Nephron (organoid): ENCODE results near the gene YBEY.

ENCODE experiments used
- H3K27ac Mint-ChIP-seq, 3 experiments: 2 replicates each; pipeline ENCODE4 v1.8.0; 2020; ENCODE audit warnings: mixed read lengths in 3 of 3, mild to moderate bottlenecking in 2 of 3, moderate library complexity in 1 of 3
- H3K27me3 Mint-ChIP-seq: 2 replicates; pipeline ENCODE4 v1.8.0; 2021; ENCODE audit warnings: low read depth, mild to moderate bottlenecking, moderate library complexity, mixed read lengths
- H3K36me3 Mint-ChIP-seq: 2 replicates; pipeline ENCODE4 v1.8.0; 2020; ENCODE audit warnings: low read depth, mixed read lengths
- H3K4me1 Mint-ChIP-seq: 2 replicates; pipeline ENCODE4 v1.8.0; 2020; ENCODE audit warnings: mixed read lengths
- H3K4me3 Mint-ChIP-seq, 3 experiments: 2 replicates each; pipeline ENCODE4 v1.8.0; 2020; ENCODE audit warnings: mild to moderate bottlenecking in 3 of 3, mixed read lengths in 3 of 3, moderate library complexity in 2 of 3
- H3K9me3 Mint-ChIP-seq: 2 replicates; pipeline ENCODE4 v1.8.0; 2020; ENCODE audit warnings: mixed read lengths
- TF ChIP-seq, protein P1 (sequence below), 3 experiments: fragments of 200-600 bp; sonication (generic); IDR thresholded peaks; one replicate each; pipeline ENCODE4 v1.5.0; 2021; ENCODE audit warnings: antibody characterized with exemption in 3 of 3; ENCODE audit not compliant: unreplicated experiment in 3 of 3

YBEY gene

DNA sequence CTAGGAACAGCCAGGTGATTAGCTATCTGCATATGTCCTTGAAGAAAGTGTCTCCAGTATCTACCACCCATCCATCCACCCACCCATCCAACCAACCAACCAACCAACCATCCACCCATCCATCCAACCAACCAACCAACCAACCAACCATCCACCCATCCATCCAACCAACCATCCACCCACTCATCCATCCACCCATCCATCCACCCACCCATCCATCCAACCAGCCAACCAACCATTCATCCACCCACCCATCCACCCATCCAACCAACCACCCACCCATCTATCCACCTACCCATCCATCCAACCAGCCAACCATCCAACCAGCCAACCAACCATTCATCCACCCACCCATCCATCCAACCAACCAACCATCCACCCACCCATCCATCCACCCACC is 25.4 kb downstream of the YBEY start:
- Mint-ChIP-seq H3K4me3 (no peak overlapping the region), H3K27me3 (no peaks in the 10 kb centered on the region), H3K27ac (no peak overlapping the region), H3K36me3 (peaks cover 31% of the 10 kb centered on the region), H3K4me1 (no peaks in the 10 kb centered on the region), H3K9me3 (no peaks in the 10 kb centered on the region)
- TF ChIP-seq, protein P1, sequence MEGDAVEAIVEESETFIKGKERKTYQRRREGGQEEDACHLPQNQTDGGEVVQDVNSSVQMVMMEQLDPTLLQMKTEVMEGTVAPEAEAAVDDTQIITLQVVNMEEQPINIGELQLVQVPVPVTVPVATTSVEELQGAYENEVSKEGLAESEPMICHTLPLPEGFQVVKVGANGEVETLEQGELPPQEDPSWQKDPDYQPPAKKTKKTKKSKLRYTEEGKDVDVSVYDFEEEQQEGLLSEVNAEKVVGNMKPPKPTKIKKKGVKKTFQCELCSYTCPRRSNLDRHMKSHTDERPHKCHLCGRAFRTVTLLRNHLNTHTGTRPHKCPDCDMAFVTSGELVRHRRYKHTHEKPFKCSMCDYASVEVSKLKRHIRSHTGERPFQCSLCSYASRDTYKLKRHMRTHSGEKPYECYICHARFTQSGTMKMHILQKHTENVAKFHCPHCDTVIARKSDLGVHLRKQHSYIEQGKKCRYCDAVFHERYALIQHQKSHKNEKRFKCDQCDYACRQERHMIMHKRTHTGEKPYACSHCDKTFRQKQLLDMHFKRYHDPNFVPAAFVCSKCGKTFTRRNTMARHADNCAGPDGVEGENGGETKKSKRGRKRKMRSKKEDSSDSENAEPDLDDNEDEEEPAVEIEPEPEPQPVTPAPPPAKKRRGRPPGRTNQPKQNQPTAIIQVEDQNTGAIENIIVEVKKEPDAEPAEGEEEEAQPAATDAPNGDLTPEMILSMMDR (IDR thresholded peaks at IDR 0.05; ENCODE audit: unreplicated experiment in 3 of 3), result no peak

- Mint-ChIP-seq H3K4me3 (no peak overlapping the region), H3K27ac (no peak overlapping the region), H3K4me1 (no peaks in the 10 kb centered on the region), H3K36me3 (peaks cover 23% of the 10 kb centered on the region), H3K27me3 (no peaks in the 10 kb centered on the region), H3K9me3 (no peaks in the 10 kb centered on the region)
- TF ChIP-seq, protein P1 (IDR thresholded peaks at IDR 0.05; ENCODE audit: unreplicated experiment in 3 of 3), result no peak
These were observed 26.8 kb downstream of the YBEY start for GRCh38 chr21:46312949-46313348.

GRCh38 chr21:46314441-46315020 is 28.4 kb downstream of the YBEY start:
- H3K27ac Mint-ChIP-seq, result no peak overlapping the region
- H3K4me1 Mint-ChIP-seq, result no peaks in the 10 kb centered on the region
- no peaks in the 10 kb centered on the region for H3K9me3 Mint-ChIP-seq
- H3K27me3 Mint-ChIP-seq, result no peaks in the 10 kb centered on the region
- peaks cover 18% of the 10 kb centered on the region for H3K36me3 Mint-ChIP-seq
- no peak overlapping the region for H3K4me3 Mint-ChIP-seq
- TF ChIP-seq, protein P1 (IDR thresholded peaks at IDR 0.05; ENCODE audit: unreplicated experiment in 3 of 3), result no peak

GRCh38 chr21:46316708-46317324 is 30.7 kb downstream of the YBEY start:
- TF ChIP-seq, protein P1 (IDR thresholded peaks at IDR 0.05; ENCODE audit: unreplicated experiment in 3 of 3), result no peak
- Mint-ChIP-seq H3K9me3 (no peaks in the 10 kb centered on the region), H3K36me3 (peaks cover 15% of the 10 kb centered on the region), H3K4me1 (peaks cover 13% of the 10 kb centered on the region), H3K27ac (no peak overlapping the region), H3K27me3 (no peaks in the 10 kb centered on the region), H3K4me3 (no peak overlapping the region)

DNA sequence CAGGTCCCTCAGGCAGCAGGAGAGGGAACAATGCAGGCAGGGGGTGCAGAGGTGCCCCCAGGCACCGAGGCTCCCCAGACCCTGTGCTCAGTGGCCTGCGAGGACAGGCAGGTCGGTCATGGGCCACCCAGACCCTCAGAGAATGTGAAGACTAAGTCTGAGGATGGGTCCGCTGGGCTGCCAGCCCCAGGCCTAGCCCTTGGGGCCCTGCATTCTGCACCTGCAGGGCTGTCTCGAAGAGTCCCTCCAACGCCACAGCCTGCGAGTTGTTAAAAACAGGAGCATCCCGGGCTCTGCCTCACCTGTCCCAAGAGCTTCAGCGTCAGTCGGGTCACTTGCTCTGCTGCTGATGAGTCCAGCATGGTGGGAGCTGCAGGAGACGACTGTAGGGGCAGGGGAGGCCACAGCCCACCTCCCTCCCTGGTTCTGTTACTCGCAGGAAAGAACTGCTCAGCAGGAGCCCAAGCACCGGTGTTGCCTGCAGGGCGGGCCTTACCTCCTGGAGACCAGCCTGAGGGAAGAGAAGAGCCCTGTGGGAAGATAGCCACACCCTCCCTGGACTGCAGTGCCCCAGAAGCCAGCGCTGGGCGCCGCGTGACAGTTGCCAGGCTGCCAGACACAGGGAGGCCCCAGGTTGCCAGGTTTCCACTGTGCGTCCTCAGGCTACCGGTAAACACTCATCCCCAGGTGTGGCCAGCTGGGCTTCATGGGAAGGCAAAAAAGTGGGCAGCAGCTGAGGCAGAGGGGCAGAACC is 31.7 kb downstream of the YBEY start:
- no peaks in the 10 kb centered on the region for H3K27me3 Mint-ChIP-seq
- no peaks in the 10 kb centered on the region for H3K9me3 Mint-ChIP-seq

More for the DNA sequence above, 31.7 kb downstream of the YBEY start:
- no peak overlapping the region for H3K4me3 Mint-ChIP-seq
- H3K27ac Mint-ChIP-seq, result no peak overlapping the region
- TF ChIP-seq, protein P1 (IDR thresholded peaks at IDR 0.05; ENCODE audit: unreplicated experiment in 3 of 3), result no peak
- H3K4me1 Mint-ChIP-seq, result peaks cover 20% of the 10 kb centered on the region
- H3K36me3 Mint-ChIP-seq, result peaks cover 11% of the 10 kb centered on the region
